Karpas-422 (cell line): Measurements from ENCODE around the gene GSDME. TPM values are rescaled to one million over a fixed set of nuclear protein-coding genes. Genes with fewer than 3 reads are reported as not detected.

Experiments used
- DNase-seq: peaks from one replicate; pipeline ENCODE4 v3.0.0-alpha.2; 2015
- H2AFZ ChIP-seq: fragments of 200-600 bp; sonication (generic); 2 replicates; pipeline ENCODE4 v1.6.1; 2014; ENCODE audit warnings: antibody characterized with exemption, low read length, mixed read lengths
- H3K27ac ChIP-seq: fragments of 200-600 bp; sonication (generic); 2 replicates; pipeline ENCODE4 v1.5.1; 2014; ENCODE audit warnings: mild to moderate bottlenecking, low read length, moderate library complexity
- H3K27me3 ChIP-seq: fragments of 200-600 bp; sonication (generic); 2 replicates; pipeline ENCODE4 v1.6.1; 2014; ENCODE audit warnings: low read length, mixed read lengths
- H3K36me3 ChIP-seq: fragments of 200-600 bp; sonication (generic); 2 replicates; pipeline ENCODE4 v1.6.1; 2014; ENCODE audit warnings: low read length, mixed read lengths; ENCODE audit not compliant: insufficient read depth
- H3K4me1 ChIP-seq: fragments of 200-600 bp; sonication (generic); 2 replicates; pipeline ENCODE4 v1.6.1; 2014; ENCODE audit warnings: mild to moderate bottlenecking, low read length, mixed read lengths
- H3K4me2 ChIP-seq: fragments of 200-600 bp; sonication (generic); 2 replicates; pipeline ENCODE4 v1.6.1; 2014; ENCODE audit warnings: low read length, low read depth, mild to moderate bottlenecking; ENCODE audit not compliant: poor library complexity, severe bottlenecking
- H3K4me3 ChIP-seq: fragments of 200-600 bp; sonication (generic); 2 replicates; pipeline ENCODE4 v1.5.1; 2014; ENCODE audit warnings: mild to moderate bottlenecking, antibody characterized with exemption, low read length, mixed read lengths
- H3K79me2 ChIP-seq: fragments of 200-600 bp; sonication (generic); 2 replicates; pipeline ENCODE4 v1.6.1; 2014; ENCODE audit warnings: mild to moderate bottlenecking, low read length, mixed read lengths
- H3K9ac ChIP-seq: fragments of 200-600 bp; sonication (generic); 2 replicates; pipeline ENCODE4 v1.6.0; 2014; ENCODE audit warnings: low read length
- H3K9me2 ChIP-seq: fragments of 200-600 bp; sonication (generic), shearing (Covaris generic); replicated peaks from 2 replicates; pipeline ENCODE4 v1.6.0; 2014; ENCODE audit warnings: mild to moderate bottlenecking, low read length, moderate library complexity; ENCODE audit not compliant: insufficient read depth
- H3K9me3 ChIP-seq: fragments of 300-700, 200-600 bp; sonication (generic); 2 replicates; pipeline ENCODE4 v1.6.1; 2014; ENCODE audit warnings: low read length, mixed read lengths
- H4K20me1 ChIP-seq: fragments of 200-600 bp; sonication (generic); 2 replicates; pipeline ENCODE4 v1.6.1; 2014; ENCODE audit warnings: mild to moderate bottlenecking, antibody characterized with exemption, low read length, low read depth; ENCODE audit not compliant: insufficient read depth
- total RNA-seq: library from RNA; depleted of rRNA; stranded (reverse); fragments of >200 nt; shearing (Covaris generic); gene quantifications from 2 replicates; pipeline ENCODE4 v1.2.3, GENCODE V29; 2014; ENCODE audit warnings: low replicate concordance

GSDME gene
- total RNA-seq, 1 experiment from 2014 or later, result 6.0 TPM

DNA sequence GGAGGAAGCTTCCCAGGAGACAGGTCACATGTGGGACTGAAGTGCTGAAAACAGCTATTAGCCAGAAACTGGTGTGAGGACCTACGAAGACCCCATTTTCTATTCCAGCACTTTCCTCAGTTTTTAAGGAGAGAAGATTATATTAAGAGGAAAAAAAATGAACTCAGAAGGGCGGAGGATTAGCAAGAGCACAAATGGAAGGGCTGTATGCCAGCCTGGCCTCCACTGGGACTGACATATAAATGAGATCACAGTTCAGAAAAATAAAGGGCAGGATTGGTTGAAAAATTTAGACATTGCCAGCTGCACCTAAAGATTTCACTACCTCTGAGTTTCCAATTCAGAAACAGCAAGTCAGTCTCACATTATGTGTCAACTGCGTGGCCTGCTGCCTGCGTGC lies 53.0 kb downstream of the GSDME start:
- Histone ChIP-seq H3K9me2 (no peaks in the 10 kb centered on the region), H3K9ac (no peak overlapping the region), H3K4me2 (no peak overlapping the region), H4K20me1 (no peaks in the 10 kb centered on the region), H3K27ac (no peak overlapping the region), H3K4me1 (peaks cover 24% of the 10 kb centered on the region), H3K4me3 (no peak overlapping the region), H3K27me3 (no peaks in the 10 kb centered on the region), H3K36me3 (no peaks in the 10 kb centered on the region), H2AFZ (no peak overlapping the region), H3K79me2 (no peaks in the 10 kb centered on the region), H3K9me3 (no peaks in the 10 kb centered on the region)
- DNase-seq, result no peak

DNA sequence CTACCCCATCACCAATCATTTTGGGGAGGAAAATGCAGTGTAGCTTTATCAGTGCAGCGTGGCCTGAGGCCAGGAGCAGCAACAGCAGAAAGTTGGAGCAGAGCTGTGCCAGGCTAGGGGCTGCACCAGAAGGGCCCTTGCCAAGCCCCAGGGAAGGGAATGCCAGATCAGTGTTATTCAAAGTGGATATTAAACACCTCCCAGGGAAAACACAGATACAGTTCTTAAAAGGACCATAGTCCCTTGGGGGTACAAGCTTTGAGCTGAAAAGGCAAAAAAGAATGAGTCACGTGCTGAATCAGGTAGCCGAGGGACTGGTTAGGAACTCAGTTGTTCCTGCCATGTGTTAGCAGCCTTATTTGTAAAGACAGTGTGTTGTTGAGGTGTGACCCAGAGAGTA lies 54.0 kb downstream of the GSDME start:
- no peak overlapping the region for H3K4me2 ChIP-seq
- H3K9ac ChIP-seq, result no peak overlapping the region
- no peak for DNase-seq
- H3K27me3 ChIP-seq, result no peaks in the 10 kb centered on the region
- H2AFZ ChIP-seq, result no peak overlapping the region
- no peaks in the 10 kb centered on the region for H3K9me2 ChIP-seq
- H4K20me1 ChIP-seq, result no peaks in the 10 kb centered on the region
- H3K36me3 ChIP-seq, result no peaks in the 10 kb centered on the region
- no peaks in the 10 kb centered on the region for H3K79me2 ChIP-seq
- no peak overlapping the region for H3K27ac ChIP-seq
- no peaks in the 10 kb centered on the region for H3K9me3 ChIP-seq
- H3K4me1 ChIP-seq, result peaks cover 24% of the 10 kb centered on the region
- no peak overlapping the region for H3K4me3 ChIP-seq

DNA sequence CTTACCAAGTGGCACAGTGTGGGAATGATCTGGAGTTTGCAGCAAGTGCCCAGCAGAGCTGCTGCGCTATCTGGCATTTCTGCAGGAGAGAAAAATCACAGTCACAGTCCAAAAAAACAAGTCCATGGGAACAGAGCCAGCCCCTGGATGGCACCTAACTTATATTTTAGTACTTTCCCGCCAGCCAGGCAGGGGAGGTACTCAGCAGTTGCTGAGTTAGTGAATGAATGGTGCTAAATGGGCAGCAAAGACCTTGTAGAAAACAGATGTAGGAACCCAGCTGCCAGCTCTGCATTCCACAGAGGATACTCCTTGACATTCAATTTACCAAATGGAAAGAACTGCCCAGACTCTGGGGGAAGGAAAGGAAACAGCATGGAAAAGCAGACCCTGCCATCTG lies 54.5 kb downstream of the GSDME start:
- Histone ChIP-seq H3K4me2 (no peak overlapping the region), H3K36me3 (no peaks in the 10 kb centered on the region), H3K9ac (no peak overlapping the region), H3K27me3 (no peaks in the 10 kb centered on the region), H3K9me3 (no peaks in the 10 kb centered on the region), H4K20me1 (no peaks in the 10 kb centered on the region), H3K79me2 (no peaks in the 10 kb centered on the region), H3K27ac (no peak overlapping the region), H3K4me1 (peaks cover 30% of the 10 kb centered on the region), H3K4me3 (no peak overlapping the region), H2AFZ (no peak overlapping the region), H3K9me2 (no peaks in the 10 kb centered on the region)
- DNase-seq, result no peak

DNA sequence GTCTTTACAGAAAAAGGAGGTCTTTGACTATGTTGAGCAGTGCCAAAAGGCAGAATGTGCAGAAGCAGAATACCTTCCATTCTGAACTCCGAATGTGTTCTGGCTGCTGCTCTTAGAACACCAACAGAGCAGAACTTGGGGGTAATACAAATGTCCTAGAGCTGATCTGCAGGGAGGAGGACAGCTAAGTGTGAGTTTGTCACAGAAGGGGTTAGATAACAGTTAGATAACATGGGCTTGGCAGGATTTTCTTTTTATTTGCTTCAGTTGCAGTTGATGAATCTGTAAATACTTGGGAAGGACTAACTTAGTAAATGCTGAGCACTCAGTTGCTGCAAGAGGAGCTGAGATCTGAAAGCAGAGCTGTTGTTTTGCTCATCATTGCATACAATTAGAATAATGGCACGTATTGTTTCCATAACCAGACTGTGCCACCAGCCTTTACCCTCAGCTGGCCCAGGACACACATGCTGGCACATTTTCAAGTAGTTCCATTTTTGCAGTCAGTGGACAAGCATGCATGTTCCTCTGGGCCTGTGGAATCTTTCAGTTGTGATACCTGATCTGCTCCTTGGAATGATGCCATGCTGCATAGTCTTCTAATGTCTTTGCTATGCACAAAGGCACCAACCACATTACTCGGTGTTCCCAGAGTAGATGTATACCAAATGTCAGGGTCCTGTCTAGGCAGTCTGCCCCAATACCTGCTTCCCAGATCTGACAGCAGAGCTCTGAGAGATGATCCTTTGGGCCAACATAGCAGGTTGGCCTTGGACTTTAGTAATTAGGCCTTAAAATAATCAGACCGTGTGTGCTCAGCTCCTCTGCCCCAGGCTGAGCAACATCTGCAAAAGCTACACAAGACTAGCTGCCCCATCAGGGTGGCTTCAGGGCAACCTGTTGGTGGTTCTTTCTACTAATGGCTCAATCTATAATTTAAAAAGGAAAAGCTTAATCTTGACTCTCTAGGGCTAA lies 55.7 kb downstream of the GSDME start:
- Histone ChIP-seq H3K27me3 (no peaks in the 10 kb centered on the region), H3K27ac (no peak overlapping the region), H3K9me3 (no peaks in the 10 kb centered on the region), H3K9ac (no peak overlapping the region), H2AFZ (no peak overlapping the region), H3K4me1 (peaks cover 30% of the 10 kb centered on the region), H3K79me2 (no peaks in the 10 kb centered on the region), H3K4me3 (no peak overlapping the region), H4K20me1 (no peaks in the 10 kb centered on the region), H3K4me2 (no peak overlapping the region), H3K9me2 (no peaks in the 10 kb centered on the region), H3K36me3 (no peaks in the 10 kb centered on the region)
- DNase-seq, result no peak

DNA sequence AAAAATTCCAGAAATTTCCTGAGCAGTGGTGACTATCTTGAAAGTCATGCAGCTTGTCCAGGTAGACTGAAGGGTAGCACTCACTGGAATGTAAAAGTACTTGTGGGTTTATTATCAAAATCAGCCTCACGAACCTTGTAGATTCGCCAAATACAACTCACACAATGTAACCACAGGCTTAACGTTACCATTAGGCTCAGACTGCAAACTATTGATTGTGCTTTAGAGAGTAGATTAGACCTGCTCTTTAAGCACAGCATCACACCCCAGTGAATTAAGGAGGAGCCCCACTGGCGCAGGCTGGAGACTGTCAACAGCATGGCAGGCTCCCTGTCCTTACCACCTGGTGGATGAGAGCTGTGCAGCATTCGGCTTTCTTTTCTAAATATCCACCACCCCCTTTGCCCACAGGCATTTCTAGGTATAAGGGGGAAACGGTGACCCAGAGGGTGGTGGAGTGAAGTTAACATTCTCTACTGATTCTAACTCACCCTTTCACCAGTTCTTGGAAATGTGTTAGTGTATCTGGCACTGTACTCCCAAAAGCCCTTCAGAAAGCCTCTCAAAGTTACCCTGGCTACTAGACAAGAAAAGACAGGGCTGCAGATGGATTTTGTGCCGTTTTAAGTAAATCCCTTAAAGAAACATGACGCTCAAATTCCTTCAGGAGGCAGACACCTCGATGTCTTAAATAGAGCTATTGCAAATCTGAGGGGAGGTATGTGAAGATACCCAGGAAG lies 56.6 kb downstream of the GSDME start:
- H4K20me1 ChIP-seq, result no peaks in the 10 kb centered on the region
- H2AFZ ChIP-seq, result no peak overlapping the region
- H3K36me3 ChIP-seq, result no peaks in the 10 kb centered on the region
- H3K4me1 ChIP-seq, result peaks cover 25% of the 10 kb centered on the region
- H3K27ac ChIP-seq, result no peak overlapping the region
- H3K27me3 ChIP-seq, result no peaks in the 10 kb centered on the region
- no peaks in the 10 kb centered on the region for H3K9me2 ChIP-seq
- no peaks in the 10 kb centered on the region for H3K9me3 ChIP-seq
- DNase-seq, result no peak
- H3K9ac ChIP-seq, result no peak overlapping the region
- H3K79me2 ChIP-seq, result no peaks in the 10 kb centered on the region
- no peak overlapping the region for H3K4me2 ChIP-seq
- no peak overlapping the region for H3K4me3 ChIP-seq

DNA sequence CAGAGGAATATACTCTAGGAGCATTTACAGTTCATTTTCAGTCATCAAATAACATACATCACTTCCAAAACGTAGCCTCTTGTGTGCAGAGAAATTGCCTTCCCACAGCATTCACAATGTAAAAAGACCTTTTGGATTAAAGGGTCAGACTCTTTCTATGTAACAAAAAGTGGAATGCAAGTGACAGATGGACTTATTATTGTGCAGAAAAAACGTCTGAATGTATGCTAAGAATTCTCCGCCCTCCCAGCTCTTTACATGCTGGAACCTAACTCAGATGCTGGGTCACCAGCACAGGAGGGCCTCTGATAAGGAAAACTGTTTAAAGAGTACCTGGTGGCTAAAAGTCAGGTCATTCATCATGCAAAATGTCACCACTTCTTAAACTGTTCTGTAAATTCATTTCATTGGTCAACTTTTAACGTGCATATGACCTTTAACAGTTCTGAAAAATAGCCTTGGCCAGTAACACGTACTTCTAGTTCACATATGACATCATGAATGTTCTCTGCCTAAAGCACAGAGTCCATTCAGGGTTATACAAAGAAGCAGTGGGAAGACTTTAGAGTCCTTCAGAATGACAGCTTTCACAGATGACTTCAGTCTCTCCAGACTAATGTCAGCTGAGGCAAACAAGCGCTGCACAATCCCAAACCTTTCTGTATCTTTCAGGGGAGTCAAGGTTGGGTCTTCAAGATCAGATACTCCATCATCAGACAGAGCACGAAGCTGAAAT lies 58.6 kb downstream of the GSDME start:
- no peak overlapping the region for H3K4me2 ChIP-seq
- H2AFZ ChIP-seq, result no peak overlapping the region
- H4K20me1 ChIP-seq, result no peaks in the 10 kb centered on the region
- no peak overlapping the region for H3K9ac ChIP-seq
- H3K27me3 ChIP-seq, result no peaks in the 10 kb centered on the region
- H3K27ac ChIP-seq, result no peak overlapping the region
- H3K4me3 ChIP-seq, result no peak overlapping the region
- no peaks in the 10 kb centered on the region for H3K9me3 ChIP-seq
- H3K4me1 ChIP-seq, result peaks cover 14% of the 10 kb centered on the region
- DNase-seq, result no peak
- H3K79me2 ChIP-seq, result no peaks in the 10 kb centered on the region
- no peaks in the 10 kb centered on the region for H3K9me2 ChIP-seq
- H3K36me3 ChIP-seq, result no peaks in the 10 kb centered on the region

DNA sequence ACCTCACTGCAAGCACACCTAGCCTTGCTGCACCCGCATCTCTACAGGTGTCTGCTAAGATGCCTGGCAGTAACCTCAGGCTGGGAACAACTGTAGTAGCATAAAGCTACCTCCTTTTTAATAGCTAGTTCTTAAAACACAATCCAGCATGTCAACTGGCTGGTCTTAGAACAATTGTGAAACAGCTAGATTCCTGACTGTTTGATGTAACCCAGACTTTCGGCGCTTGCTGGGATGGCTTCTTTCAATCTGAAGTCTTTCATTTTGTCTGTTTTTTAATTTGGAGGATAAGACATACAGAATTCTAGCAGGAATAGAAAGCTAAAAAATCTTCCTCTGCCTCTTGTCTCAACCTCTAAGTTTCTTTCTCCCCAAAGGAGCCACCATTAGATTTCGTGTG lies 59.8 kb downstream of the GSDME start:
- H3K9me2 ChIP-seq, result no peaks in the 10 kb centered on the region
- no peak overlapping the region for H3K9ac ChIP-seq
- DNase-seq, result no peak
- no peak overlapping the region for H3K4me2 ChIP-seq
- H3K4me3 ChIP-seq, result no peak overlapping the region
- peaks cover 6% of the 10 kb centered on the region for H3K4me1 ChIP-seq
- H3K36me3 ChIP-seq, result no peaks in the 10 kb centered on the region
- H3K79me2 ChIP-seq, result no peaks in the 10 kb centered on the region
- no peaks in the 10 kb centered on the region for H3K9me3 ChIP-seq
- no peak overlapping the region for H2AFZ ChIP-seq
- no peaks in the 10 kb centered on the region for H3K27me3 ChIP-seq
- H4K20me1 ChIP-seq, result no peaks in the 10 kb centered on the region
- no peak overlapping the region for H3K27ac ChIP-seq

DNA sequence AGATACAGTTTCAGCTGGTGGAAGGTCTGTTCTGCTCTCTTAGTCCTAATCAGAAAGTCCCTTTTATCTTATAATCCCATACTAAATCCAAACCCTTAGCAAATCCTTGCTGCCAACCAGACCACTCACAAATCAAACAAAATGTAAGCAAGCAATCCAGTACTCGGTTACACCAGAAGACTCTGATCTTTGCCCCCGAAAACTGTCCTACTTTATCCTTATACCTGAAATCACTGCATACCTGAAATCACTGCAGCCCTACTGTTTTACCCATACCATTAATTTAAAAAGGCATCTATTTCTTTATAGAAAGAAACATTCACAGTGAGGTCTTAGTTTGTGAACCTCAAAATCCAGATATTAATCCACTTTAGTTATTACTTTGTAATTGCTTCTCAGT lies 64.7 kb downstream of the GSDME start:
- no peak overlapping the region for H2AFZ ChIP-seq
- H3K36me3 ChIP-seq, result no peaks in the 10 kb centered on the region
- no peak overlapping the region for H3K4me2 ChIP-seq
- no peak overlapping the region for H3K4me3 ChIP-seq
- no peak overlapping the region for H3K9ac ChIP-seq
- H3K27ac ChIP-seq, result no peak overlapping the region
- no peaks in the 10 kb centered on the region for H3K79me2 ChIP-seq
- DNase-seq, result no peak
- H3K9me2 ChIP-seq, result no peaks in the 10 kb centered on the region
- no peaks in the 10 kb centered on the region for H3K4me1 ChIP-seq
- H3K27me3 ChIP-seq, result no peaks in the 10 kb centered on the region
- no peaks in the 10 kb centered on the region for H3K9me3 ChIP-seq
- H4K20me1 ChIP-seq, result no peaks in the 10 kb centered on the region
